ENCODE data around the gene COPB2. TPM values are rescaled to one million over a fixed set of nuclear protein-coding genes. Genes with fewer than 3 reads are reported as not detected.

The COPB2 gene
- total and polyA plus RNA-seq, 2 of the 8 experiments (the other 6 are each of a cell fraction or from before 2014, with no cell fraction given) = 40.3 to 119 TPM

DNA sequence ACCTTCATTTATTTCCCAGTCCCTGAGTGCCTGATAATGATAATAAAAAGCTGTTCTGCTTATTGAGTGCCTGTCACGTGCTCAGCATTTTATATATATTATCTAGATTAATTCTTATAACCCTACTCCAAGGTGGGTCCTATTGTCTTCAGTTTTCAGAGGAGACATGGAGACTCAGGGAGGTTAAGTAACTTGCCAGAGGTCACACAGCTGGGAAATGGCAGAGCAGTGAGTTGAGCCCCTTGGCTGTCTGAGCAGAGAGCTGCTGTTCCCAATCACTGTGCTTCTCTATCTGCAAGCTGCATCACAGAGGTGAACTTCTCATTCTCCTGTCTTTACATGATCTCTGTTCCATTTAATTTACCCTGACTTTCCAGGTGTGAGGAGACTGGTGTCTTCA lies 77.9 kb downstream of the COPB2 start (continued):
- no peak for TF ChIP-seq KDM1A (IDR thresholded peaks at IDR 0.05; ENCODE audit: borderline replicate concordance, low read length)

Measured in H1 (cell line).